HEK293 (cell line): ENCODE measurements around the gene DSTN.
A peak's percentile ranks its signal among the peaks of the same experiment; 100 is the strongest.

Source experiments
- CTCF ChIA-PET: fragments of 350-600 bp; formaldehyde crosslinking; extraction: SDS; loops from one replicate; lab custom pipeline; 2021; ENCODE audit warnings: antibody characterized with exemption; lab: Yijun Ruan, JAX
- POLR2A ChIA-PET: fragments of 300-600 bp; formaldehyde crosslinking; extraction: SDS; loops from one replicate; lab custom pipeline; 2020; ENCODE audit warnings: antibody characterized with exemption, inconsistent platforms; lab: Yijun Ruan, JAX
- H3K27ac ChIP-seq: fragments of 200-500 bp; sonication (Bioruptor generic); 2 replicates; pipeline ENCODE4 v1.5.1; 2014; ENCODE audit warnings: low read depth, low read length, control low read depth, inconsistent platforms; ENCODE audit errors: extremely low read depth
- H3K36me3 ChIP-seq, 2 experiments: fragments of 200-500 bp in 1 of 2; sonication (Bioruptor generic) in 1 of 2; 1 replicate in 1 of 2; 2 replicates in 1 of 2; pipeline ENCODE4 v1.5.1; 2014 to 2017; ENCODE audit warnings: inconsistent platforms in 2 of 2, low read length in 2 of 2; ENCODE audit not compliant: control insufficient read depth in 2 of 2, insufficient read depth in 1 of 2
- H3K4me1 ChIP-seq: fragments of 200-500 bp; sonication (Bioruptor generic); 2 replicates; pipeline ENCODE4 v1.5.1; 2014; ENCODE audit warnings: mild to moderate bottlenecking, low read length, inconsistent platforms; ENCODE audit not compliant: control insufficient read depth, insufficient read depth
- H3K4me3 ChIP-seq: 2 replicates; pipeline ENCODE4 v1.5.1; 2011; ENCODE audit warnings: low read depth, mild to moderate bottlenecking, control low read depth, low read length, moderate library complexity
- H3K9me3 ChIP-seq: fragments of 200-500 bp; sonication (Bioruptor generic); 2 replicates; pipeline ENCODE4 v1.5.1; 2014; ENCODE audit warnings: low read depth, low read length, inconsistent platforms; ENCODE audit not compliant: control insufficient read depth, insufficient read depth
- AEBP2 ChIP-seq: fragments of 450-650 bp; formaldehyde crosslinking; IDR thresholded peaks from 2 replicates; pipeline ENCODE4 v1.5.1; 2016; ENCODE audit warnings: missing biosample characterization, missing genetic modification characterization, borderline replicate concordance
- GLI2 ChIP-seq: fragments of 450-650 bp; formaldehyde crosslinking; IDR thresholded peaks from 2 replicates; pipeline ENCODE4; 2017; ENCODE audit warnings: missing biosample characterization, missing genetic modification characterization, low read depth, borderline replicate concordance
- GLIS1 ChIP-seq: fragments of 450-650 bp; formaldehyde crosslinking; IDR thresholded peaks from 2 replicates; pipeline ENCODE4 v1.5.1; 2016; ENCODE audit warnings: missing biosample characterization, missing genetic modification characterization
- KLF7 ChIP-seq: fragments of 450-650 bp; formaldehyde crosslinking; IDR thresholded peaks from 2 replicates; pipeline ENCODE4 v1.5.1; 2016; ENCODE audit warnings: missing biosample characterization, missing genetic modification characterization, borderline replicate concordance
- RBAK ChIP-seq: fragments of 450-650 bp; formaldehyde crosslinking; IDR thresholded peaks from 2 replicates; pipeline ENCODE4 v1.5.1; 2016; ENCODE audit warnings: missing biosample characterization, missing genetic modification characterization
- TRIM28 ChIP-seq: IDR thresholded peaks from 2 replicates; pipeline ENCODE4 v1.6.1; 2011; ENCODE audit warnings: low read length, control low read depth, borderline replicate concordance
- ZBTB49 ChIP-seq: fragments of 450-650 bp; formaldehyde crosslinking; IDR thresholded peaks from 2 replicates; pipeline ENCODE4 v1.5.1; 2016; ENCODE audit warnings: missing biosample characterization, missing genetic modification characterization, low read depth
- ZEB2 ChIP-seq: fragments of 450-650 bp; formaldehyde crosslinking; IDR thresholded peaks from 2 replicates; pipeline ENCODE4 v1.5.1; 2016; ENCODE audit warnings: missing biosample characterization, missing genetic modification characterization
- ZIC2 ChIP-seq: fragments of 450-650 bp; formaldehyde crosslinking; IDR thresholded peaks from 2 replicates; pipeline ENCODE4 v1.5.1; 2016; ENCODE audit warnings: missing biosample characterization, missing genetic modification characterization
- ZNF132 ChIP-seq: fragments of 450-650 bp; formaldehyde crosslinking; IDR thresholded peaks from 2 replicates; pipeline ENCODE4 v1.5.1; 2017; ENCODE audit warnings: missing biosample characterization, missing genetic modification characterization, borderline replicate concordance
- ZNF169 ChIP-seq: fragments of 450-650 bp; formaldehyde crosslinking; IDR thresholded peaks from 2 replicates; pipeline ENCODE4 v1.5.1; 2016; ENCODE audit warnings: missing biosample characterization, missing genetic modification characterization
- ZNF202 ChIP-seq: fragments of 450-650 bp; formaldehyde crosslinking; IDR thresholded peaks from 2 replicates; pipeline ENCODE4 v1.5.1; 2016; ENCODE audit warnings: missing biosample characterization, missing genetic modification characterization, borderline replicate concordance
- ZNF223 ChIP-seq: fragments of 450-650 bp; formaldehyde crosslinking; IDR thresholded peaks from 2 replicates; pipeline ENCODE4 v1.5.1; 2016; ENCODE audit warnings: missing biosample characterization, missing genetic modification characterization
- ZNF544 ChIP-seq: fragments of 450-650 bp; formaldehyde crosslinking; IDR thresholded peaks from 2 replicates; pipeline ENCODE4 v1.5.0; 2017; ENCODE audit warnings: missing biosample characterization, missing genetic modification characterization
- ZNF585B ChIP-seq: fragments of 450-650 bp; formaldehyde crosslinking; IDR thresholded peaks from 2 replicates; pipeline ENCODE4 v1.5.1; 2016; ENCODE audit warnings: missing biosample characterization, missing genetic modification characterization
- ZNF843 ChIP-seq: fragments of 450-650 bp; formaldehyde crosslinking; IDR thresholded peaks from 2 replicates; pipeline ENCODE4 v1.5.1; 2016; ENCODE audit warnings: missing biosample characterization, missing genetic modification characterization

DSTN gene

GRCh38 chr20:17549131-17549530 is 20.7 kb upstream of the DSTN start:
- Histone ChIP-seq H3K36me3 (no peaks in the 10 kb centered on the region), H3K4me1 (no peaks in the 10 kb centered on the region), H3K9me3 (no peaks in the 10 kb centered on the region), H3K27ac (no peak overlapping the region), H3K4me3 (no peak overlapping the region)
- ChIA-PET POLR2A (no interaction called here), CTCF (interaction anchor here (0.6 kb wide), 1 partner anchor 47 kb away, joined by 7 read pairs; no protein-coding TSS in a partner anchor)
- TF ChIP-seq KLF7 (tag by site-specific recombination): no peak
- TF ChIP-seq RBAK: no peak
- no peak for TF ChIP-seq ZNF202 (tag by site-specific recombination)
- no peak for TF ChIP-seq GLI2 (tag by site-specific recombination)

- Histone ChIP-seq H3K4me1 (peaks cover 16% of the 10 kb centered on the region), H3K27ac (no peak overlapping the region), H3K4me3 (no peak overlapping the region), H3K36me3 (no peaks in the 10 kb centered on the region)
- ChIA-PET POLR2A (no interaction called here), CTCF (no interaction called here)
- TF ChIP-seq AEBP2 (no peak), ZEB2 (tag by site-specific recombination) (no peak), ZNF843 (tag by site-specific recombination) (no peak), ZNF544 (tag by site-specific recombination) (no peak), ZNF132 (tag by site-specific recombination) (no peak)
- TF ChIP-seq, all 188 proteins: peak for 0
- no peaks in the 10 kb centered on the region for H3K9me3 ChIP-seq
These were observed 14.8 kb upstream of the DSTN start for GRCh38 chr20:17555106-17555505.

- CTCF ChIA-PET: interaction anchor here (0.7 to 1.1 kb wide), 3 partner anchors 10 to 382 kb away, joined by 3 to 10 read pairs (median 4); no protein-coding TSS in a partner anchor
- POLR2A ChIA-PET: interaction anchor here (0.9 to 2.8 kb wide), 4 partner anchors 9 to 26 kb away, joined by 3 to 24 read pairs (median 4); partner anchors contain the start of genes BFSP1 and DSTN
- Histone ChIP-seq H3K36me3 (no peaks in the 10 kb centered on the region), H3K27ac (no peak overlapping the region; the same call in 1 of the 2 replicates), H3K4me1 (peaks cover 16% of the 10 kb centered on the region), H3K9me3 (no peaks in the 10 kb centered on the region), H3K4me3 (no peak overlapping the region)
- TF ChIP-seq ZNF223 (tag by site-specific recombination) (0 out of 2 replicates have a peak, but pooled peaks have one; percentile 19), ZNF169 (no peak), ZIC2 (tag by site-specific recombination) (0 out of 2 replicates have a peak, but pooled peaks have one; percentile 26), GLIS1 (tag by site-specific recombination) (0 out of 2 replicates have a peak, but pooled peaks have one; percentile 14)
These were observed 12.8 kb upstream of the DSTN start for GRCh38 chr20:17556837-17557674.

- Histone ChIP-seq H3K4me3 (no peak overlapping the region), H3K4me1 (peaks cover 16% of the 10 kb centered on the region), H3K27ac (no peak overlapping the region; the same call in 1 of the 2 replicates), H3K9me3 (no peaks in the 10 kb centered on the region), H3K36me3 (no peaks in the 10 kb centered on the region)
- ChIA-PET CTCF (interaction anchor here (0.7 to 1.2 kb wide), 4 partner anchors 16 to 751 kb away, joined by 3 to 10 read pairs (median 4); no protein-coding TSS in a partner anchor), POLR2A (interaction anchor here (0.9 to 2.8 kb wide), 4 partner anchors 9 to 26 kb away, joined by 3 to 24 read pairs (median 4); partner anchors contain the start of genes BFSP1 and DSTN)
- TF ChIP-seq ZBTB49 (tag by site-specific recombination) (no peak), TRIM28 (no peak), ZNF585B (tag by site-specific recombination) (no peak)
These were observed 12.2 kb upstream of the DSTN start for GRCh38 chr20:17557675-17558006.
